Measurements from ENCODE around the gene RBPJ.
A peak's percentile ranks its signal among the peaks of the same experiment; 100 is the strongest.
"Not testable (repeated sequence)": the region's sequence is repeated elsewhere in the genome, so short reads cannot be mapped to it uniquely, and the experiment has no call there.

The RBPJ gene

GRCh38 chr4:26302031-26302899 lies 18.5 kb upstream of the RBPJ start:
- DNase-seq (ENCODE audit: low read depth): no peak

DNA sequence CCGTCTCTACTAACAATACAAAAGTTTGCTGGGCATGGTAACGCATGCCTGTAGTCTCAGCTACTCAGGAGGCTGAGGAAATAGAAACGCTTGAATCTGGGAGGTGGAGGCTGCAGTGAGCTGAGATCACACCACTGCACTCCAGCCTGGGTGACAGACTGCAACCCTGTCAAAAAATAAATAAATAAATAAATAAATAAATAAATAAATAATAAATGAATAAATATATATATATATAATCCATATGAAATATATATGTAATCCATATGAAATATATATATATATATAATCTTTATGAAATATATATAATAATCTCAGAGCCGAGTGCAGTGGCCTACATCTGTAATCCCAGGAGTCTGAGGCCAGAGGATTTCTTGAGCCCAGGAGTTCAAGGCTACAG lies 17.8 kb upstream of the RBPJ start:
- DNase-seq (ENCODE audit: low read depth): no peak

- no peak for DNase-seq (ENCODE audit: low read depth)
Observed at GRCh38 chr4:26307037-26307800, 13.6 kb upstream of the RBPJ start.

DNA sequence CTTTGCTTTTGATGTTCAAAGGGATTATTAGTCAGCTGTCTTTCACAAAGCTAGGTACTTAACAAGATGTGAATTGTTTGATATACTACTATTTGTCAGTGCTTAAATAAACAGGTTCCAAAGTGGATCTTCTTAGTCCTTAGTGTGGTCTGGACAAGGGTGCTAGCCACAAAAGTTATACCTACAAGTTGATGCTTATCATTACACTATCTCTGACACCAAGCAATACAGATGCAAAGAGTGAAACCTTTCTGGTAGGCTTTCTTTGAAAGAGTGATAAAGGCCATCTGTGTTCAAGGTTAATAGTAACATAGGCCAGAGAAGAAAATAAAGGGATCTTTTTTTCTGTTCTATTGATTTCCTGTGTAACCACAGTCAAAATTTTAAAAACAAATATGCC lies 12.2 kb upstream of the RBPJ start:
- DNase-seq (ENCODE audit: low read depth): no peak

GRCh38 chr4:26310264-26310663 lies 10.6 kb upstream of the RBPJ start:
- no peak for DNase-seq (ENCODE audit: low read depth)

DNA sequence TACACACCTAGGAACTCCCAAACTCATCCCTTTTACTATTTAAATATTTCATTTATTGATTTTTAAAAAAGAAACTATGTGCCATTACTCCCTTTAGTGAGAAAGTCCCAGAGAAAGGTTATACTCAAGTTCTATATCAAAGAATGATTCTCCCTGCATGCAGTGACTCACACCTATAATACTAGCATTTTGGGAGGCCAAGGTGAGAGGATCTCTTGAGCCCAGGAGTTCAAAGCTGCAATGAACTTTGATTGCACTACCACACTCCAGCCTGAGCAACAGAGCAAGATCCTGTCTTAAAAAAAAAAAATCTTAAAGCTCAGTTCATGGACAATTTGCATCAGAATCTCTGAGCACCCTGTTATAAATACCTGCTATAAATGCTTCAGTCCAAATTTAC lies 9.2 kb upstream of the RBPJ start:
- no peak for DNase-seq (ENCODE audit: low read depth)

GRCh38 chr4:26315316-26315932 lies 5.4 kb upstream of the RBPJ start:
- DNase-seq (ENCODE audit: low read depth): not testable (repeated sequence)

DNA sequence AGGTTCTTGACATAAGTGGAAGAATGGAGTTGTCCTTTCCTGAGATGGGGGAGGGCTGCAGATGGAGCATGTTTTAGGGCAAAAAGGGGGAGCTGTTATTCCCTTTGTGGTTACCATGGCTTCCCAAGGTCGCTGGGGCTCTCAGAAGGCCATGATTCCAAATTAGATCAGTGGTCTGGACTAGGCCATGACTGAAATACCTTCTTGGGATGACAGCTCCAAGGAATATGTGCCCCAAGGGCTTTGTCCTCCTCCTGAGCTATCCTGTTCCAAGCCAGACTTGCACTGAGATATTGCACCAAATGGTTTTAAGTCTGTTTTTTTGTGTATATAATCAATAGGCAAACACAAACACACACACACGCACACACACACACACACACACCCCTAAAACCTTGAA lies 3.0 kb upstream of the RBPJ start:
- no peak for DNase-seq (ENCODE audit: low read depth)

DNA sequence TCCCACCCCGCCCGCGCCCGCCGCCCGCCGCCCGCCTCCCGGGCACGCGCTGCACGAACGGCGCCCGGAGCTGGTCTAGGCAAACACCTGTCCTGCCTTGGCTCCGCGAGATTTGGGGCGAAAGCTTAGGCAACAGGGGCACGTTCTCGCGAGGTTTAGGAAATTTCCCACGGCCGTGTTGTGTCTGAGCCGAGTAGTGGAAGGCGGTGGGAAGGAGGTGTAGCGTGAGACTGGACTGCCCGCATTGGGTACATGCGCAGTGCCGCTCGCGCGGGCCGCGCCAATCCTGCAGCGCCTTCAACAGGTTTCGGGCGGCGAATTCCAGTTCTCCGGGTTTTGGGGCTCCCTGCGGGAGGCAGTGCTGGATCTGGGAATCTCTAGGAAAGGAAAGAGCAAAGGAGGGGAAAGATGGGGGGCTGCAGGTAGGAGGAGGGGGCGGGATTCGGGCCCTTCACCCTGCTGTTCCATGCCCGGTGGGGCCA lies 1.3 kb upstream of the RBPJ start:
- DNase-seq (ENCODE audit: low read depth): peak; percentile 99

- DNase-seq (ENCODE audit: low read depth): peak; percentile 27
Observed at GRCh38 chr4:26319949-26320537, 771 bp upstream of the RBPJ start.

- peak; percentile 21 for DNase-seq (ENCODE audit: low read depth)
Observed at GRCh38 chr4:26321373-26322221, 783 bp downstream of the RBPJ start.

DNA sequence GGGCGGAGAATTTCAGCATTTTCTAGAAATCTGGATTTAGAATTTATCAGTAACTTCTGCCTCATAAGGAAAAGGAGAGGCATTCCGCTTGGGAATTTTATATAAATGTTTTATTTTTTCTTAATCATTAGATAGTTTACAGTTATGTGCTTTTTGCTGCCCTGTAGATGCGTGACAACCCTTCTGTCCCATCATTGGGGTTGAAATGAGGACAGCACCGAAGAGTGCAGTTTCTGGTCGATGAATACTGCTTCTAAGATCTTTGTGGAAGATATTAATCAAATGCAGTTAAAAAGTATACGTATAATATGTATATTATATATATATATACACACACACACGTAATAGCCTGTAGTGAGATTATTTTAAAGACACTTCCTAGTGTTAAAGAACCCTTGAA lies 1.5 kb downstream of the RBPJ start:
- DNase-seq (ENCODE audit: low read depth): no peak

DNA sequence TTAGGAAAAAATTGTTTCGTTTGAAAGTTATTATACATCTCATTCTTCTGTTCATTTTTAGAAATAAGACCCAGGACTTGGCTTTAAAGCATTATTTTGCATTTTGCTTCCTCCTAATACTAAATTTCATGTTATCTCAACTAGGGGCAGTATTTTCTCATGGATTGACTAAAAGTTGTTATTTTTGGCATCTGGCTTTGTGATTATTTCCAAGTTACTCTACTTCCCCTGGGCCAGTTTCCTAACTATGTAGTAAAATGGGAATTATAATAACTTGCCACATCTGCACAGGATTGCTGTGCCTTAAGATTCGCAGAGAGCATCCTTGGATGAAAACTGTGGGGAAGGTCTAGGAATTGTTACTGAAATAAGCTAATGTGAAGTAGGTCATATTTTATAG lies 3.0 kb downstream of the RBPJ start:
- DNase-seq (ENCODE audit: low read depth): peak; percentile 67

DNA sequence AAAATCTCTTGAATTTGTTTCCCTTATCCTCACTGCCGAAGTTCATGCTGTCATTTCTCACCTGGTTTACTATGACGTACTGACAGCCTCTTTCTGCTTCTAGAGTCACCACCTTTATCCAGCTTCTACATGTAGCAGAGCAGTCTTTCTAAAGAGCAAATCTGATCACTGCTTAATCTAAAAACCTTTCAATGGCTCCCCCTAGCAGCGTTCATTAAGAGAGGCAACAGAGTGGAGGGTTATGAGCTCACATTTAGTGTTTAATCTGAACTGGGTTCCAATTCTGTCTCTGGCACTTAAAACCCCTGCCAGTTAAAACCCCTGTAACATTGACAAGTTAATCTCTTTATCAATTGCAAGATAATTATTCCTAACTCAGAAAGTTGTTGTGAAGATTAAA lies 4.4 kb downstream of the RBPJ start:
- peak; percentile 33 for DNase-seq (ENCODE audit: low read depth)

DNA sequence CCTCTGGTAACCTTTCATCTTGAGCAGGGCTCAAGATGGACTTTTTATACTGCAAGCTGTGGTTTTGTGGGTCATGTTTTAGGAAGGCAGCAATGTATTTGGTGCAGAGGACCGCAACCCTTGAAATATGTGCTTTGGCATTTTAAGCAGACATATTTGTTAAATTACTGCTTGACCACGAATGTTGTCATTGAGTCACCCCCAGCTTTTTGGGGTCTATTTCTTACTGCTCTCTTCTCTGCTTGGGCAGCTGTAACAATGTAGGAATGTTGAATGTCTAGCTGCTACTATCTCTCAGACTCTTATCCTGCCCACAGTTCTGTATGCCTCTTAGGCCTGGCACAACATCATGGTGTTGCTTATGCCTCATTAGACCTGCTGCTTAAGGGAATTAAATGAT lies 6.0 kb downstream of the RBPJ start:
- DNase-seq (ENCODE audit: low read depth): peak; percentile 87

- DNase-seq (ENCODE audit: low read depth): peak; percentile 50
Observed at GRCh38 chr4:26330186-26330787, 9.5 kb downstream of the RBPJ start.

DNA sequence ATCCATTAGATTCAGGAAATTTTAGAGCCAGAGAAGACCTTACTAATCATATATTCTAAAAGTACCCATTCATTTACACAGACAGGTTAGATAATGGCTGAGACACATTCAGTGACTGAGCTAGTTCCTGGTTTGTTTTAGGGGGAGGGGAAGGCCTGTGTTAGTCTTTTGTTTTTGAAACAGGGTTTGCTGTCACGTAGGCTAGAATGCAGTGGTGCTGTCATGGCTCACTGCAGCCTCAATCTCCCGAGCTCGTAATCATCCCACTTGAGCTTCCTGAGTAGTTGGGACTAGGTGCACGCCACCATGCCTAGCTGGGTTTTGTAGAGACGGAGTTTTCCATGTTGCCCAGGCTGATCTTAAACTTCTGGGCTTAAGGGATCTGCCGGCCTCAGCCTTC lies 10.1 kb downstream of the RBPJ start:
- DNase-seq (ENCODE audit: low read depth): no peak

DNA sequence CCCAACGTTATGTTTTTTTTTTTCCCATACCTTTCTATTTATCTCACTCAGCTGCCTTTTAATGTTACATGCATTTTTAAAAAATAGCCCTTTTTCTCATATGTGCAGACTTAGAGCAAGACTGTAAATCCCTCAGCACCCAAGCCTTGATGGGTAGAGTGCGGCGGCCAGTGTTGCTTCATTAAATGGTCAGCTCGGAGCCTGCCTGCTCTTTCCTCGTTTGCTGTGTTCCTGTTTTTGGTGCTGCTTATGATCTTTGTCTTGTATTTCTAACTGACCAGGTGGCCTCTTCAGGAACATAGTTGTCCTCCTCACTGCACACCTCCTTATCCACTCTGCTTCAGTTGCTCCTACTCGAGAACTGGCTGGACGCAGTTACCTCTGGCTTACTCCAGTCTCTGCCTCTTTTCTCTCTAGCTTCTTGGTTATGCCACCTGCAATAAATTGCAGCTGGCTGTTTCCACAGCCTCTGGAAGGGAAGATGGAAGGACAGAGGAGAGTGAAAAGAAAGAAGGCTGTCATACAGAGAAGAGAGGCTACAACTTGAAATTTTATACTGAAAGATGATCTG lies 10.7 kb downstream of the RBPJ start:
- no peak for DNase-seq (ENCODE audit: low read depth)

DNA sequence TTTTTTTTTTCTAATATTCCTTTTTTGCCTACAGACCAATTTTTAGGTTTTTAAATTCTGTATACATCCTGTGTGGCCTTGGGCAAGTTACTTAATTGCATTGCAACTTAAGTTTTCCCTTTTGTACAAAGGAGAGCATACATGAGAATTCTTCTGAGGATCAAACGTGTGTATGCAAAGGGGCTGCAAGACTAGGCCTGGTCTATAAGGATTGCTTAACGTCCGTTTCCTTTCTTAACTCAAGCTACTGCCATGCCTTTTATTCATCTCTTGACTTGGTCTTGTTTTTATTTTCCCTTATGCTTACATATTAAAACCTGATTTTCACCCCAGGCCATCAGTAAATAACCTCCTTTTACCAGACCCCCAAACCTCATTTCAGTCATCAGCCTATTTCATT lies 13.6 kb downstream of the RBPJ start:
- no peak for DNase-seq (ENCODE audit: low read depth)

DNA sequence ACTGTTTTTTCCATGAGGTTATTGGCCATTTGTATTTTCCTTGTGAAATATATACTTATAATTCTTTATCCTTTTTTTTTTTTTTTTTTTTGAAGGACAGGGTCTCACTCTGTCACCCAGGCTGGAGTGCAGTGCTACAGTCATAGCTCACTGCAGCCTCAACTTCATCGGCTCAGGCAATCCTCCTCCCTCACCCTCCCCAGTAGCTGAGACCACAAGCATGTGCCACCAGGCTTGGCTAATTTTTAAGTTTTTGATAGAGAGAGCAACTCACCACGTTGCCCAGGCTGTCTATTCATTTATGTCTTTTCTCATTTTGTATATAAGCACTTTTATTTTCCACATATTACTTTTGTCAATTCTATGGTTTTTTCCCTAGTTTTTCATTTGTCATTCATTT lies 16.8 kb downstream of the RBPJ start:
- no peak for DNase-seq (ENCODE audit: low read depth)

Measured in fibroblast of gingiva (primary cell).